DOHH2 (cell line): ENCODE measurements around the gene PIP5K1C.

Experiments
- CTCF ChIP-seq: fragments of 200-600 bp; sonication (generic); IDR thresholded peaks from one replicate; pipeline ENCODE4 v1.5.1; 2014; ENCODE audit warnings: antibody characterized with exemption, mild to moderate bottlenecking, low read depth, low read length; ENCODE audit not compliant: poor library complexity, severe bottlenecking
- EZH2phosphoT487 ChIP-seq: fragments of 200-600 bp; sonication (generic); IDR thresholded peaks from 2 replicates; pipeline ENCODE4 v1.6.1; 2017; ENCODE audit warnings: borderline replicate concordance, mild to moderate bottlenecking, antibody characterized with exemption, low read length, moderate library complexity, mixed read lengths

GRCh38 chr19:3618144-3618810, 82.0 kb downstream of the PIP5K1C start:
- TF ChIP-seq CTCF (peak; percentile 94), EZH2phosphoT487 (no peak)
